Measurements from ENCODE around the gene PCSK6.
"Not testable (repeated sequence)": the region's sequence is repeated elsewhere in the genome, so short reads cannot be mapped to it uniquely, and the experiment has no call there.

DNA sequence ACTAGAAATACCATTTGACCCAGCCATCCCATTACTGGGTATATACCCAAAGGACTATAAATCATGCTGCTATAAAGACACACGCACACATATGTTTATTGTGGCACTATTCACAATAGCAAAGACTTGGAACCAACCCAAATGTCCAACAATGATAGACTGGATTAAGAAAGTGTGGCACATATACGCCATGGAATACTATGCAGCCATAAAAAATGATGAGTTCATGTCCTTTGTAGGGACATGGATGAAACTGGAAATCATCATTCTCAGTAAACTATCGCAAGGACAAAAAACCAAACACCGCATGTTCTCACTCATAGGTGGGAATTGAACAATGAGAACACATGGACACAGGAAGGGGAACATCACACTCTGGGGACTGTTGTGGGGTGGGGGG, 86.6 kb downstream of the PCSK6 start:
- TF ChIP-seq, protein P1, sequence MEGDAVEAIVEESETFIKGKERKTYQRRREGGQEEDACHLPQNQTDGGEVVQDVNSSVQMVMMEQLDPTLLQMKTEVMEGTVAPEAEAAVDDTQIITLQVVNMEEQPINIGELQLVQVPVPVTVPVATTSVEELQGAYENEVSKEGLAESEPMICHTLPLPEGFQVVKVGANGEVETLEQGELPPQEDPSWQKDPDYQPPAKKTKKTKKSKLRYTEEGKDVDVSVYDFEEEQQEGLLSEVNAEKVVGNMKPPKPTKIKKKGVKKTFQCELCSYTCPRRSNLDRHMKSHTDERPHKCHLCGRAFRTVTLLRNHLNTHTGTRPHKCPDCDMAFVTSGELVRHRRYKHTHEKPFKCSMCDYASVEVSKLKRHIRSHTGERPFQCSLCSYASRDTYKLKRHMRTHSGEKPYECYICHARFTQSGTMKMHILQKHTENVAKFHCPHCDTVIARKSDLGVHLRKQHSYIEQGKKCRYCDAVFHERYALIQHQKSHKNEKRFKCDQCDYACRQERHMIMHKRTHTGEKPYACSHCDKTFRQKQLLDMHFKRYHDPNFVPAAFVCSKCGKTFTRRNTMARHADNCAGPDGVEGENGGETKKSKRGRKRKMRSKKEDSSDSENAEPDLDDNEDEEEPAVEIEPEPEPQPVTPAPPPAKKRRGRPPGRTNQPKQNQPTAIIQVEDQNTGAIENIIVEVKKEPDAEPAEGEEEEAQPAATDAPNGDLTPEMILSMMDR (IDR thresholded peaks at IDR 0.05) = not testable (repeated sequence)
- not testable (repeated sequence) for TF ChIP-seq POLR2A, POLR2AphosphoS5 (IDR thresholded peaks at IDR 0.05)
